Natural killer cell treated with Interleukin-12 subunit alpha and Interleukin-12 subunit beta and Interleukin-15 and Interleukin-18, amount 100 ng/mL, for 72 hours (primary cell): ENCODE measurements around the gene FUBP3. TPM values are rescaled to one million over a fixed set of nuclear protein-coding genes. Genes with fewer than 3 reads are reported as not detected.

ENCODE experiments used
- ATAC-seq, 2 donors: fragments of 150-1000 bp; cut with Tn5 transposase in 1 of 2; sonication (Bioruptor Pico), chemical (Tn5 transposase) in 1 of 2; 2 replicates each; pipeline ENCODE4 v1.10.0; 2021
- DNase-seq: peaks from one replicate; pipeline ENCODE4 v3.0.0; 2022; ENCODE audit warnings: low spot score
- H3K27ac Mint-ChIP-seq, 2 donors: 1 replicate in 1 of 2; 2 replicates in 1 of 2; pipeline ENCODE4 v1.8.0; 2022; ENCODE audit warnings: mixed read lengths in 2 of 2, mild to moderate bottlenecking in 1 of 2, moderate library complexity in 1 of 2
- H3K27me3 Mint-ChIP-seq, 2 donors: 1 replicate in 1 of 2; 2 replicates in 1 of 2; pipeline ENCODE4 v1.8.0; 2022; ENCODE audit warnings: mixed read lengths in 2 of 2
- H3K36me3 Mint-ChIP-seq: one replicate; pipeline ENCODE4 v1.8.0; 2022; ENCODE audit warnings: mixed read lengths
- H3K4me1 Mint-ChIP-seq, 2 donors: 1 replicate in 1 of 2; 2 replicates in 1 of 2; pipeline ENCODE4 v1.8.0; 2022; ENCODE audit warnings: low read depth in 2 of 2, mixed read lengths in 2 of 2, mild to moderate bottlenecking in 1 of 2
- H3K4me3 Mint-ChIP-seq: one replicate; pipeline ENCODE4 v1.8.0; 2022; ENCODE audit warnings: mixed read lengths
- H3K9me3 Mint-ChIP-seq: 2 replicates; pipeline ENCODE4 v1.8.0; 2022; ENCODE audit warnings: mixed read lengths
- total RNA-seq, 2 donors: library from RNA; stranded (reverse); gene quantifications; one replicate each; pipeline ENCODE4 v1.2.3, GENCODE V29; 2022

The FUBP3 gene
- 10 to 100 TPM; 43.8 to 47.2 TPM for total RNA-seq

GRCh38 chr9:130578865-130579737 lies at the start of gene FUBP3:
TSS of gene FUBP3 (plus strand) at chr9:130579577. CDS start at chr9:130579681, 104 bp downstream.
- peaks cover 0 to 2% of the 10 kb centered on the region in 2 donors for H3K27me3 Mint-ChIP-seq
- no peaks in the 10 kb centered on the region for H3K9me3 Mint-ChIP-seq
- peak within 1 kb of the TSS; percentile 89 to 93 for H3K27ac Mint-ChIP-seq
- DNase-seq (peak; percentile 95), ATAC-seq (peak; percentile 92 to 96)
- H3K4me1 Mint-ChIP-seq: peaks cover 25 to 32% of the 10 kb centered on the region in 2 donors
- H3K36me3 Mint-ChIP-seq: no peaks in the 10 kb centered on the region
- peak within 1 kb of the TSS; percentile 92 for H3K4me3 Mint-ChIP-seq

- H3K4me1 Mint-ChIP-seq: peaks cover 0 to 4% of the 10 kb centered on the region in 2 donors
- DNase-seq (no peak), ATAC-seq (no peak)
- H3K36me3 Mint-ChIP-seq: no peaks in the 10 kb centered on the region
- peaks cover 16 to 22% of the 10 kb centered on the region in 2 donors for H3K27me3 Mint-ChIP-seq
- no peak overlapping the region for H3K4me3 Mint-ChIP-seq
- no peak overlapping the region for H3K27ac Mint-ChIP-seq
- H3K9me3 Mint-ChIP-seq: no peaks in the 10 kb centered on the region
Observed at GRCh38 chr9:130530938-130531337, 48.4 kb upstream of the FUBP3 start.

GRCh38 chr9:130531670-130532069 lies 47.7 kb upstream of the FUBP3 start:
- Mint-ChIP-seq H3K36me3 (no peaks in the 10 kb centered on the region), H3K4me3 (no peak overlapping the region), H3K27me3 (peaks cover 21 to 27% of the 10 kb centered on the region in 2 donors), H3K9me3 (no peaks in the 10 kb centered on the region), H3K27ac (no peak overlapping the region), H3K4me1 (peaks cover 0 to 6% of the 10 kb centered on the region in 2 donors)
- no peak for ATAC-seq
- no peak for DNase-seq

- Mint-ChIP-seq H3K9me3 (no peaks in the 10 kb centered on the region), H3K36me3 (no peaks in the 10 kb centered on the region), H3K4me1 (peaks cover 2 to 9% of the 10 kb centered on the region in 2 donors), H3K4me3 (no peak overlapping the region), H3K27ac (no peak overlapping the region), H3K27me3 (peaks cover 28% of the 10 kb centered on the region in 2 donors)
- no peak for ATAC-seq
- no peak for DNase-seq
Observed at GRCh38 chr9:130532426-130533080, 46.8 kb upstream of the FUBP3 start.

GRCh38 chr9:130535818-130536521 lies 43.4 kb upstream of the FUBP3 start:
- no peak for ATAC-seq

GRCh38 chr9:130536701-130537107 lies 42.7 kb upstream of the FUBP3 start:
- Mint-ChIP-seq H3K36me3 (no peaks in the 10 kb centered on the region), H3K9me3 (no peaks in the 10 kb centered on the region), H3K27ac (no peak overlapping the region), H3K27me3 (peaks cover 49 to 55% of the 10 kb centered on the region in 2 donors), H3K4me1 (peaks cover 7 to 14% of the 10 kb centered on the region in 2 donors), H3K4me3 (no peak overlapping the region)
- ATAC-seq: peak in 1 of 2 donors; percentile 37
- no peak for DNase-seq

More at GRCh38 chr9:130535818-130536521, 43.4 kb upstream of the FUBP3 start:
- Mint-ChIP-seq H3K36me3 (no peaks in the 10 kb centered on the region), H3K9me3 (no peaks in the 10 kb centered on the region), H3K27me3 (peaks cover 47 to 55% of the 10 kb centered on the region in 2 donors), H3K4me1 (peaks cover 7 to 14% of the 10 kb centered on the region in 2 donors), H3K27ac (no peak overlapping the region), H3K4me3 (no peak overlapping the region)
- DNase-seq: no peak

- Mint-ChIP-seq H3K4me1 (peaks cover 7 to 14% of the 10 kb centered on the region in 2 donors), H3K27ac (no peak overlapping the region), H3K4me3 (no peak overlapping the region), H3K36me3 (no peaks in the 10 kb centered on the region), H3K9me3 (no peaks in the 10 kb centered on the region), H3K27me3 (peaks cover 49 to 57% of the 10 kb centered on the region in 2 donors)
- peak; percentile 34 to 41 for ATAC-seq
- DNase-seq: no peak
Observed at GRCh38 chr9:130537346-130538050, 41.9 kb upstream of the FUBP3 start.

GRCh38 chr9:130539420-130540223 lies 39.8 kb upstream of the FUBP3 start:
- H3K9me3 Mint-ChIP-seq: no peaks in the 10 kb centered on the region
- peaks cover 48 to 68% of the 10 kb centered on the region in 2 donors for H3K27me3 Mint-ChIP-seq
- DNase-seq (no peak), ATAC-seq (no peak)
- no peaks in the 10 kb centered on the region for H3K36me3 Mint-ChIP-seq
- no peak overlapping the region for H3K4me3 Mint-ChIP-seq
- H3K27ac Mint-ChIP-seq: no peak overlapping the region
- peaks cover 7 to 17% of the 10 kb centered on the region in 2 donors for H3K4me1 Mint-ChIP-seq

GRCh38 chr9:130541533-130541932 lies 37.8 kb upstream of the FUBP3 start:
- Mint-ChIP-seq H3K9me3 (no peaks in the 10 kb centered on the region), H3K27ac (no peak overlapping the region), H3K4me3 (no peak overlapping the region), H3K27me3 (peaks cover 41 to 53% of the 10 kb centered on the region in 2 donors), H3K36me3 (no peaks in the 10 kb centered on the region), H3K4me1 (peaks cover 7 to 11% of the 10 kb centered on the region in 2 donors)
- DNase-seq (no peak), ATAC-seq (no peak)

- H3K4me1 Mint-ChIP-seq: peaks cover 7 to 8% of the 10 kb centered on the region in 2 donors
- H3K27me3 Mint-ChIP-seq: peaks cover 38 to 48% of the 10 kb centered on the region in 2 donors
- H3K4me3 Mint-ChIP-seq: no peak overlapping the region
- ATAC-seq (no peak), DNase-seq (no peak)
- H3K27ac Mint-ChIP-seq: no peak overlapping the region
- H3K36me3 Mint-ChIP-seq: no peaks in the 10 kb centered on the region
- H3K9me3 Mint-ChIP-seq: no peaks in the 10 kb centered on the region
Observed at GRCh38 chr9:130542038-130542437, 37.3 kb upstream of the FUBP3 start.

- Mint-ChIP-seq H3K4me1 (peaks cover 4 to 7% of the 10 kb centered on the region in 2 donors), H3K27me3 (peaks cover 36 to 44% of the 10 kb centered on the region in 2 donors), H3K4me3 (no peak overlapping the region), H3K27ac (no peak overlapping the region), H3K9me3 (no peaks in the 10 kb centered on the region), H3K36me3 (no peaks in the 10 kb centered on the region)
- DNase-seq (no peak), ATAC-seq (peak in 1 of 2 donors; percentile 39)
Observed at GRCh38 chr9:130542457-130543228, 36.7 kb upstream of the FUBP3 start.

GRCh38 chr9:130543368-130543767 lies 36.0 kb upstream of the FUBP3 start:
- Mint-ChIP-seq H3K27ac (no peak overlapping the region), H3K9me3 (no peaks in the 10 kb centered on the region), H3K4me1 (peaks cover 0 to 3% of the 10 kb centered on the region in 2 donors), H3K36me3 (no peaks in the 10 kb centered on the region), H3K27me3 (peaks cover 30 to 37% of the 10 kb centered on the region in 2 donors), H3K4me3 (no peak overlapping the region)
- ATAC-seq (no peak), DNase-seq (no peak)
